ENCODE results near the gene RIC3.

RIC3 gene

DNA sequence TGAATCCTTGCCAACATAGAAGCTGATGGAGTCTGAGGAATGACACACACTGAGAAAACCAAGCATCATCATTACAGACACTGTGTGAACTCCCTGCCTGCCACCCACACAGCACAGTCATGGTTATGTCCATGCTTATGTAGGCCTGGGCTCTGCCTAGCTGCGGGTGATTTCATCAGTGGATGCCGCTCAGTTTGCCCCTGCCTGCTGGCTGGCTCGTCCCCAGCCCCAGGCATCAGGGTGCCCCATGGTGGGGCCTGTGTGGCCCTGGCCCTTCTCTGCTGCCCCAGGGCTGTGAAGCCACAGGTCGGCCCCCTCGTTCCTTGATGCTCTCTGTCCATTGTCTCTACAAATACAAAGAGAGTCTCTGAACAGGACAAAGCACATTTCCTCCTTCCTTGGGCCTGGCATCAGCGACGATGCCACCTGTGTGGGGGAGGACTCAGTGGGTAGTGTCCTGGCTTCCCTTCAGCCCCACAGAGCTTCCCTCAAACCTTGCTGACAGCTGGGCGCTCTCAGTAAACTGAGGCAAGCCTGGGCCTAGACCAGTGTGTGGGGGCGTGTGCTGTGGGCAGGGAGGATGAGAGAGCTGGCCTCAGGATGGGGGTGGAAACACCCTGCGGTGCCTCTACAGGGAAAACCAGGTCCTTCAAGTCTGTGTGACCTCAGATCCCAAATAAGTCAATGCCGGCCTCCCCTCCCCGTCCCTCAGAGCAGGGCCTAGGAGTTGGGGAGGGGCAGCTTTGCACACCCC, 107.8 kb downstream of the RIC3 start:
- Histone ChIP-seq H3K27me3 (ENCODE audit: control insufficient read depth, insufficient read depth, low read length) (no peaks in the 10 kb centered on the region), H3K27ac (ENCODE audit: low read length) (no peak overlapping the region), H3K9me3 (ENCODE audit: control insufficient read depth, insufficient read depth, low read length) (no peaks in the 10 kb centered on the region), H3K4me3 (ENCODE audit: low read length) (no peak overlapping the region), H3K36me3 (ENCODE audit: control insufficient read depth, insufficient read depth, low read length) (no peaks in the 10 kb centered on the region), H3K4me1 (ENCODE audit: control insufficient read depth, insufficient read depth, low read length) (peaks cover 3% of the 10 kb centered on the region)
- WGBS (ENCODE audit: insufficient coverage, insufficient read length), result no CpG with 5 or more reads among the region's 12 CpGs
- no peak for DNase-seq (ENCODE audit: low read depth, low spot score)

GRCh38 chr11:8060146-8060719, 108.6 kb downstream of the RIC3 start:
- no peak overlapping the region for H3K27ac ChIP-seq (ENCODE audit: low read length)
- H3K4me1 ChIP-seq (ENCODE audit: control insufficient read depth, insufficient read depth, low read length), result peaks cover 3% of the 10 kb centered on the region
- DNase-seq (ENCODE audit: low read depth, low spot score), result no peak
- H3K27me3 ChIP-seq (ENCODE audit: control insufficient read depth, insufficient read depth, low read length), result no peaks in the 10 kb centered on the region
- no peak overlapping the region for H3K4me3 ChIP-seq (ENCODE audit: low read length)
- H3K36me3 ChIP-seq (ENCODE audit: control insufficient read depth, insufficient read depth, low read length), result no peaks in the 10 kb centered on the region
- no CpG with 5 or more reads among the region's 3 CpGs for WGBS (ENCODE audit: insufficient coverage, insufficient read length)
- no peaks in the 10 kb centered on the region for H3K9me3 ChIP-seq (ENCODE audit: control insufficient read depth, insufficient read depth, low read length)

GRCh38 chr11:8059571-8060011, 109.2 kb downstream of the RIC3 start:
- Histone ChIP-seq H3K4me1 (ENCODE audit: control insufficient read depth, insufficient read depth, low read length) (peaks cover 3% of the 10 kb centered on the region), H3K4me3 (ENCODE audit: low read length) (no peak overlapping the region), H3K36me3 (ENCODE audit: control insufficient read depth, insufficient read depth, low read length) (no peaks in the 10 kb centered on the region), H3K9me3 (ENCODE audit: control insufficient read depth, insufficient read depth, low read length) (no peaks in the 10 kb centered on the region), H3K27ac (ENCODE audit: low read length) (no peak overlapping the region), H3K27me3 (ENCODE audit: control insufficient read depth, insufficient read depth, low read length) (no peaks in the 10 kb centered on the region)
- DNase-seq (ENCODE audit: low read depth, low spot score), result no peak
- no CpG with 5 or more reads among the region's 10 CpGs for WGBS (ENCODE audit: insufficient coverage, insufficient read length)

GRCh38 chr11:8059030-8059429, 109.8 kb downstream of the RIC3 start:
- no peak for DNase-seq (ENCODE audit: low read depth, low spot score)
- Histone ChIP-seq H3K27me3 (ENCODE audit: control insufficient read depth, insufficient read depth, low read length) (no peaks in the 10 kb centered on the region), H3K27ac (ENCODE audit: low read length) (no peak overlapping the region), H3K36me3 (ENCODE audit: control insufficient read depth, insufficient read depth, low read length) (no peaks in the 10 kb centered on the region), H3K4me3 (ENCODE audit: low read length) (no peak overlapping the region), H3K4me1 (ENCODE audit: control insufficient read depth, insufficient read depth, low read length) (peaks cover 3% of the 10 kb centered on the region), H3K9me3 (ENCODE audit: control insufficient read depth, insufficient read depth, low read length) (no peaks in the 10 kb centered on the region)
- whole genome bisulfite sequencing (ENCODE audit: insufficient coverage, insufficient read length), result no CpG with 5 or more reads among the region's 8 CpGs

DNA sequence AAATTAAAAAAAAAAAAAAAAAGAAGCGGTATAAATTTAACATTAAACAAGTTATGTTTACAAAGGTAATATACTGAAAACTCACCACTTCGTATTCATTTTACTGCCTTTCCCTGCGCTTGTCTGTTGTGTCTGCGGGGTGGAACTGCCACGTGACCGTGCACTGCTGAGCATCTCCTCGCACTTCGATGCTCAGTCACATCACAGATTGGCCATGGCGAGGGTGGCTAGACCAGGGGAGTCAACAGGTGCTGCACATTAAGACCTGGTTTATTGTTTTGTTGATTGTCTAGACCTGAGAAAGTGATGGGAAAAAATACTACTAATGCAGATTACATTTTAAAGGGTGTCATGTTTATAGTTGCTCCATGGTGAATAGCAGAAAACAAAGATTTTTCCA, 110.6 kb downstream of the RIC3 start:
- Histone ChIP-seq H3K27me3 (ENCODE audit: control insufficient read depth, insufficient read depth, low read length) (no peaks in the 10 kb centered on the region), H3K27ac (ENCODE audit: low read length) (no peak overlapping the region), H3K4me1 (ENCODE audit: control insufficient read depth, insufficient read depth, low read length) (peaks cover 3% of the 10 kb centered on the region), H3K9me3 (ENCODE audit: control insufficient read depth, insufficient read depth, low read length) (no peaks in the 10 kb centered on the region), H3K4me3 (ENCODE audit: low read length) (no peak overlapping the region), H3K36me3 (ENCODE audit: control insufficient read depth, insufficient read depth, low read length) (no peaks in the 10 kb centered on the region)
- no CpG with 5 or more reads among the region's 9 CpGs for WGBS (ENCODE audit: insufficient coverage, insufficient read length)
- DNase-seq (ENCODE audit: low read depth, low spot score), result no peak

DNA sequence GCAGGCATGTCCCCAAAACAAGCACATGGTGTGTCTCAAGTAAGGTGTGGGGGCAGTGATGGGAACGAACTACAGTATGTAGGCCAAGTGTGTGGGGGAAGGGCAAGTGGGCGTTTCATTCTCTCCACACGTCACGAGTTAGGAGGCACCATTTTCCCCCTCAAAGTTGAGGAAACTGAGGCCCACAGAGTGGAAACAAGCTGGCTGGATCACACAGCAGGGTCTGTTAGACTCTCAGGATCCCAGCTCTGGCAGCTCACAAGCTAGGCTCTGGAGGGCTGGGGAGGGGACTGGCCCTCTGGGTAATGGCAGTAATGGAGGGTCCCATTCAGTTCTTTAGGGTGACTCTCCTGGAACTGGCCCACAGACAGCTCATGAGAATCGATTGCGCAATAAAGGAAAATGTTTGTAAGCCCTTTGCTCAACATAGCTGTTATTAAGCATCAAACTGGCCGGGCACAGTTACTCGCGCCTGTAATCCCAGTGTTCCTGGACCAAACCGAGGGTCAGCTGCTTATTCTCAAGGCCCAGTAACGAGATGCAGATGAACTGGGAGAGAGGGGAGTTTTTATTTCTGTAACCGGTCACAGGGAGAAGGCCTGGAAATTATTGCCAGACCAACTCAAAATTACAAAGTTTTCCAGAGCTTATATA, 111.9 kb downstream of the RIC3 start:
- Histone ChIP-seq H3K27ac (ENCODE audit: low read length) (no peak overlapping the region), H3K27me3 (ENCODE audit: control insufficient read depth, insufficient read depth, low read length) (no peaks in the 10 kb centered on the region), H3K4me3 (ENCODE audit: low read length) (no peak overlapping the region), H3K9me3 (ENCODE audit: control insufficient read depth, insufficient read depth, low read length) (no peaks in the 10 kb centered on the region), H3K4me1 (ENCODE audit: control insufficient read depth, insufficient read depth, low read length) (peaks cover 3% of the 10 kb centered on the region), H3K36me3 (ENCODE audit: control insufficient read depth, insufficient read depth, low read length) (no peaks in the 10 kb centered on the region)
- no CpG with 5 or more reads among the region's 12 CpGs for WGBS (ENCODE audit: insufficient coverage, insufficient read length)
- no peak for DNase-seq (ENCODE audit: low read depth, low spot score)
